ENCODE measurements around the gene NPR2.

NPR2 gene

DNA sequence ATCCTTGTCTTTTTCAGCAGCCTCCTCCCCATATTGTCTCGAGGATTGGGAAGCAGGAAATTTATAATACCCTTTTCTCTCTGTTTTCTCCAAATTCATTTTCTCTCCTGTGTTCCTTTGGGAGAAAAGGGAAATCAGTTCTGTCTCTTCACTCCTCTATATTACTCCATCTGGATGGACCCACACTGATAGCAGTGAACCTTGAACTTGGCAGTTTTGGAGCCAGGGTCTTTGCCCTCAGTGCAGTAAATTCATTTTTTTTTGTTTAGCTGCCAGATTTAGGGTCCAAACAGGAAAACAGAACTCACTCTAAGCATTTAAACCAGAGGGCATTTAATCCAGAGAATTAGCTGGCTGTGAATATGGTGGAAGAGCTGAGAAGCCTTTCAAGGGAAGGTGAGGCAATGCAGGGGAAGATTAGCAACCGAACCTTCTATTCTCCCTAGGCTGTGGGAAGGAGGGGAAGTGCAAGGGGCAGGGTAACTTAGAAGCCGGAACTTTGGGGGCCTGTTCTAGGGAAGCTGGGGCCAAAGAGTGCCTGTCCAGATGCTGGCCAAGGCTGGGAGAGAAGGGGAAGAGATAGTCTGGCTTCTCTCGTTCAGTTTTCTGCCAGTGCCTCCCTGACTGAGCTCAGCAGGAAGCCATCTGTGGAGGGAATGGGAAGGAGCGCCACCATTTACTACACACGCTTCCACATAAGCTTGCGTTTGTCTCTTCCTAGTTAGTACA lies 16.3 kb upstream of the NPR2 start:
- DNase-seq = no peak
- H3K4me3 Mint-ChIP-seq = no peak overlapping the region
- H3K4me1 Mint-ChIP-seq = no peaks in the 10 kb centered on the region
- peaks cover 3% of the 10 kb centered on the region for H3K36me3 Mint-ChIP-seq
- no peak overlapping the region for H3K27ac Mint-ChIP-seq
- H3K27me3 Mint-ChIP-seq = no peaks in the 10 kb centered on the region
- CTCF ChIA-PET = interaction anchor here (0.8 to 1.8 kb wide), 3 partner anchors 10 to 107 kb away, joined by 3 to 8 read pairs (median 3); no protein-coding TSS in a partner anchor
- no peaks in the 10 kb centered on the region for H3K9me3 Mint-ChIP-seq

DNA sequence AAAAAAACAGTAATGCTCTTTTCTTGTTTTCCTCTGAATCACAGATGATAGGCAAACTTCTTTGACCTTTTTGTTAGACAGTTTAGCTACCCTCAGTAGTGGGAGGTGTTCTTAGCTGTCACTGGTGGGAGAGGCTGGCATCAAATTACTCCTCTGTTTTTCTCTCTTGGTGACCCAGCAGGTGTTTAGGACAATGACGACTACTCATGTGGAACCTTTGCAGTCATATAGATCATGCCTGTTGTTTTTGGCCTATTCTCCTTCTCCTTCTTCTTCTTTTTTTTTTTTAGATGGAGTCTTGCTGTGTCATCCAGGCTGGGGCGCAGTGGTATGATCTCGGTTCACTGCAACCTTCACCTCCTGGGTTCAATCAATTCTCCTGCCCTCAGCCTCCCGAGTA lies 15.4 kb upstream of the NPR2 start:
- H3K9me3 Mint-ChIP-seq = no peaks in the 10 kb centered on the region
- CTCF ChIA-PET = interaction anchor here (0.8 to 1.8 kb wide), 3 partner anchors 9 to 106 kb away, joined by 3 to 8 read pairs (median 3); no protein-coding TSS in a partner anchor
- no peak overlapping the region for H3K4me3 Mint-ChIP-seq
- H3K27me3 Mint-ChIP-seq = no peaks in the 10 kb centered on the region
- peak overlapping the region; percentile 28 for H3K27ac Mint-ChIP-seq
- H3K4me1 Mint-ChIP-seq = no peaks in the 10 kb centered on the region
- DNase-seq = no peak
- H3K36me3 Mint-ChIP-seq = peaks cover 8% of the 10 kb centered on the region

DNA sequence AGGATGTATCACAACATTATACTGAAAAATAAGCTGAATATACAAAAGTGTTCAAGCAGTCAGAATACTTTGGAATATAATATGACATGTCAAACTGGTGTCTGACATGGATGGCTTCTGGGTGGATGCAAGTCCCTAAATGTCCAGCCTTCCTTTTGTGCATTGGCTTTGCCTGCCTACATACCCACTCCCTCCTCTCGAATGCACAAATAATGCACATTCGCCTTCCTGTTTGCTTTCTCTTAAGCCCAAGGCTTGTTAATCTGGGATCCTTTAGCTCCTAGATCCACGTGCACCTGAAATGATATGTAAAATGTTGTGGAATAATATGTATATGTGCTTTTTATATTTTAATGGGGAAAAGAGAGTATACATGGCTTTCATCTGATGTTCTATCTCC lies 12.9 kb upstream of the NPR2 start:
- CTCF ChIA-PET = interaction anchor here (0.8 to 1.9 kb wide), 4 partner anchors 12 to 166 kb away, joined by 3 to 9 read pairs (median 3); no protein-coding TSS in a partner anchor
- no peak overlapping the region for H3K27ac Mint-ChIP-seq
- H3K4me1 Mint-ChIP-seq = no peaks in the 10 kb centered on the region
- no peaks in the 10 kb centered on the region for H3K9me3 Mint-ChIP-seq
- no peak overlapping the region for H3K4me3 Mint-ChIP-seq
- H3K27me3 Mint-ChIP-seq = no peaks in the 10 kb centered on the region
- H3K36me3 Mint-ChIP-seq = peaks cover 12% of the 10 kb centered on the region
- no peak for DNase-seq

DNA sequence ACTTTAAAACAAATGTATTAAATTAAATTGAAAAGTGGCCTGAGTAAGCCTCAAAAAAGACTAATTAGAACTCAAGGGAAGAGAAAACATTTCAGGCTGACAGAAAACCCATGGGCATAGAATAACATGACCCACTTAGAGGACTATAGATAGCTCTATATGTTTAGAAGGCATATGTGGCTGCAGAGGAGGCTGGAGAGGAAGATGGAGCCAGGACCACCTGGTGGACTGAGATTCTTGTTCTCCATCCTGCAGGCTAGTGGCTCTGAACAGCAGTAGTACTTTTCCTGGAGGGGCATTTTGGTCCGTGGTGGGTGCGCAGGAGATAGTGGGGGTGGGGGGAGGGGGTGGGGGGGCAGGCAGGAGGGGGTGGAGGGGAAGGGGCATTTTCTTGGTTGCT lies 10.3 kb upstream of the NPR2 start:
- peaks cover 21% of the 10 kb centered on the region for H3K36me3 Mint-ChIP-seq
- no peak for DNase-seq
- H3K4me3 Mint-ChIP-seq = no peak overlapping the region
- H3K9me3 Mint-ChIP-seq = no peaks in the 10 kb centered on the region
- H3K4me1 Mint-ChIP-seq = no peaks in the 10 kb centered on the region
- H3K27ac Mint-ChIP-seq = no peak overlapping the region
- no peaks in the 10 kb centered on the region for H3K27me3 Mint-ChIP-seq
- CTCF ChIA-PET = no interaction called here

DNA sequence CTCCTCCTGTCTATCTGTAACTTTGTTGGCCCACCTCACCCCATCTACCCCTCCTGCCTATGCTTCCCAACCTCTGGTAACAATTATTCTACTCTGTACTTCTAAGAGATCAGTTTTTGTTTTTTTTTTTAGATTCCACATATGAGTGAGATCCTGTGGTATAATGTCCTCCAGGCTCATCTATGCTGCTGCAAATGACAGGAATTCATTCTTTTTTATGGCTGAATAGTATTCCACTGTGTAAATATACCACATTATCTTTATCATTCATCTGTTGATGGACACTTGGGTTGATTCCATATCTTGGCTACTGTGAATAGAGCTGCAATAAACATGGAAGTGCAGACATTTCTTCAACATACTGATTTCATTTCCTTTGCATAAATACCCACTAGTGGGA lies 8.0 kb upstream of the NPR2 start:
- Mint-ChIP-seq H3K27me3 (no peaks in the 10 kb centered on the region), H3K4me1 (no peaks in the 10 kb centered on the region), H3K27ac (no peak overlapping the region), H3K36me3 (peaks cover 32% of the 10 kb centered on the region), H3K9me3 (no peaks in the 10 kb centered on the region), H3K4me3 (no peak overlapping the region)
- no peak for DNase-seq
- CTCF ChIA-PET = interaction anchor here (1.7 kb wide), 1 partner anchor 99 kb away, joined by 5 read pairs; no protein-coding TSS in a partner anchor

DNA sequence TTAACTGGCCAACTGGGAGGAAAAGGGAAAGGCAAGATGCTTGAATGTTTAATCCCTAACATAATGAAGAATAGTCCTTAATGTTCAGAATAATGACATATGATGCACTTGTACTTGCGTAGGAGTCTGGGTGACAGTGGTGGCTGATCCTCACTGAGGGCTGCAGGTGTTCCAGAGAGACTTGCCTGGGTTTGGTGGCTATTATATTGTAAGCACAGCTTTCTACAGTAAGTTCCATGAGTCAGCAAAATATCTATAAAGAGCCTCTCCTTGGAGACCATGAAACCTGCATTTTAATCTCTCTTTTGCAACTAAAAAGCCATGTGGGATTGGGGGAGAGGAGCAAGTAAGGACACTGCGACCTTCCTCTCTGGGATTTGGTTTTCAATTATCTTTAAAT lies 1.9 kb upstream of the NPR2 start:
- H3K36me3 Mint-ChIP-seq = peaks cover 22% of the 10 kb centered on the region
- H3K9me3 Mint-ChIP-seq = no peaks in the 10 kb centered on the region
- no peaks in the 10 kb centered on the region for H3K27me3 Mint-ChIP-seq
- H3K4me3 Mint-ChIP-seq = no peak overlapping the region
- H3K4me1 Mint-ChIP-seq = peaks cover 5% of the 10 kb centered on the region
- no peak for DNase-seq
- H3K27ac Mint-ChIP-seq = no peak overlapping the region
- CTCF ChIA-PET = interaction anchor here (0.7 to 5.4 kb wide), 30 partner anchors 11 to 234 kb away, joined by 3 to 97 read pairs (median 6); partner anchors contain the start of genes CCDC107, CREB3, FAM221B and RMRP

DNA sequence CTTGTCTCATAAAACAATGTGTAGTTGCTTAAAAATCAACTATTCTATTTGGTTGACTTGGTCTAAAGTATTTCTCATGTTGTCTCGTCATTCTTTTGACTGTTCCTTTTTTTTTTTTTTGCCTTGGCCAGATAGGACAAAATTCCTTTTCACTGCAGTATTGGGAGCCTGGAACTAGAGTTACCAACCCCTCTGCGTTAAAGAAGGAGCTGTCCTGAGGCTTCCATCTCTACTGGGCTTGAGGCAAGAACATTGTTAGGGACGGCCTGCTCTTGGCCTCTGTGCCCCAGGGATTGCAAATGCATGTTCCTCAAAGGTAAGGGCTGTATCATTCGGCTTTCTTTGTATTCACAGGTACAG lies 1.4 kb upstream of the NPR2 start:
- CTCF ChIA-PET = interaction anchor here (0.7 to 5.4 kb wide), 34 partner anchors 11 to 233 kb away, joined by 3 to 97 read pairs (median 5); partner anchors contain the start of genes CCDC107, CREB3, FAM221B and HINT2
- no peak overlapping the region for H3K27ac Mint-ChIP-seq
- H3K9me3 Mint-ChIP-seq = no peaks in the 10 kb centered on the region
- peaks cover 20% of the 10 kb centered on the region for H3K36me3 Mint-ChIP-seq
- no peaks in the 10 kb centered on the region for H3K27me3 Mint-ChIP-seq
- no peak overlapping the region for H3K4me3 Mint-ChIP-seq
- peaks cover 7% of the 10 kb centered on the region for H3K4me1 Mint-ChIP-seq
- no peak for DNase-seq

DNA sequence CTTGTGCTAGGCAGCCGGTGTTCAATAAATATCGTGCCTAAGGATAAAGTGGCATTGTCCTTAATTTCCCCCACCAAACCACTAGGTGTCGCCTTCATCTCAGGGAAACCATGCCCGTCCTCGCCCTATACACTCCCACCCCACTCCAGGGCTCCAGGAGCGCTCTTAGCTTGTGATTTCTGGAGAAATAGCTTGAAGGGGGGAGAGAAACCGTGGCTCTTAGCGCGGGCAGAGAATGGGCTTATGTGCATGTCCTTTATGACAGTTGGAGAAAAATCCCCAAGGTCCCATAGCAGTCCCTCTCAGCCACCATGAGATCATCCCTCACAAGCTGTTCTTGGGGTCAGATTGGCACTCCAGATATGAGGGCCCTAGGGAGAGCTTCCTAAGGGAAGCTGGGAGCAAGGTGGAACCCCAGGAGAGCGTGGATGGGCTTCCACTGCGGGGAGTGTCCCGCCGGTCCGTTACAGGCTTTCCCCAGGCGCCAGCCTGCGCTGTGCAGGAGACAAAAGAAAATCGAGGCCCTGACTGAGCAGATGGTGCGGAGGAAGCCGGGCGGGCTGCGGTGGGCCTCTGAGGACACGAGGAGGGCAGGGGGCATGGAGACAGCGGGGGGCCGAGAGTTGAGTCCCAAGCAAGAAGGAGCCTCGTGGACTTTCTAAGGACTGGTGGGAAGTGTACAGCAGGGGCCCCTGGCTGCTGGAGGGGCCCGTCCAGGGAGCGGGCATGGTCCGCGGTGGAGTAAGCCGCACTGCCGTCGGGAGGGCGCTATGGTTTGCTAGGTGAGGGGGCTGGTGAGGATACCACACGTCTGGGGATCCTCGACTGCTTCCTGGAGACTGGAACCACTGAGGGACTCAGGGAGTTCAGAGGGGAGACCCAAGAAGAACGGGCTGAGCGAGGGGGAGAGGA lies 750 bp upstream of the NPR2 start:
- Mint-ChIP-seq H3K36me3 (peaks cover 20% of the 10 kb centered on the region), H3K4me3 (no peak overlapping the region), H3K4me1 (peaks cover 7% of the 10 kb centered on the region), H3K9me3 (no peaks in the 10 kb centered on the region), H3K27ac (no peak overlapping the region), H3K27me3 (no peaks in the 10 kb centered on the region)
- DNase-seq = peak; percentile 71
- CTCF ChIA-PET = interaction anchor here (0.6 to 5.4 kb wide), 36 partner anchors 10 to 474 kb away, joined by 3 to 97 read pairs (median 5); partner anchors contain the start of genes CCDC107, CREB3, FAM221B and HINT2

DNA sequence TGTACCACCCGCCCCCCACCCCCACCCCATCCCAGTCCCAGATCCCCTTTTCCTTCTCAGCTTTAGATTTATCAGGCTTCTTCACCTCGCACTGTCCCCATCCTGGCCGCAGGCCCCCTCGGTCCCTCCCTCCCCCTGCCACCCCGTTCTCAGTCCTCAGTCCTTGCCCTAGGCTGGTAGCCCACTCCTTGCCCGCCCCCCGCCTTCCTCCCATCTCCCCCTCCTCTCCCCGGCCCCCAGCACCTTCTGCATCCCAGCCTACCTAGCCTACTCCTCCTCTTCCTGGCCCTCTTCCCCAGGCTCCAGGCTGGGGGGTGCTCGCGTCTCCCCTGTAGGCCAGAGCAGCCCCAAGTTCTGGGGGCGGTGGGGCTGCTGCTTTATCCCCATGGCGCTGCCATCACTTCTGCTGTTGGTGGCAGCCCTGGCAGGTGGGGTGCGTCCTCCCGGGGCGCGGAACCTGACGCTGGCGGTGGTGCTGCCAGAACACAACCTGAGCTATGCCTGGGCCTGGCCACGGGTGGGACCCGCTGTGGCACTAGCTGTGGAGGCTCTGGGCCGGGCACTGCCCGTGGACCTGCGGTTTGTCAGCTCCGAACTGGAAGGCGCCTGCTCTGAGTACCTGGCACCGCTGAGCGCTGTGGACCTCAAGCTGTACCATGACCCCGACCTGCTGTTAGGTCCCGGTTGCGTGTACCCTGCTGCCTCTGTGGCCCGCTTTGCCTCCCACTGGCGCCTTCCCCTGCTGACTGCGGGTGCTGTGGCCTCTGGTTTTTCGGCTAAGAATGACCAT lies 828 bp downstream of the NPR2 start:
- Mint-ChIP-seq H3K4me1 (peaks cover 11% of the 10 kb centered on the region), H3K27me3 (no peaks in the 10 kb centered on the region), H3K27ac (no peak overlapping the region), H3K4me3 (no peak overlapping the region), H3K36me3 (peaks cover 15% of the 10 kb centered on the region), H3K9me3 (no peaks in the 10 kb centered on the region)
- DNase-seq = no peak
- CTCF ChIA-PET = interaction anchor here (1.0 to 1.5 kb wide), 3 partner anchors 34 to 90 kb away, joined by 7 to 9 read pairs (median 8); no protein-coding TSS in a partner anchor

DNA sequence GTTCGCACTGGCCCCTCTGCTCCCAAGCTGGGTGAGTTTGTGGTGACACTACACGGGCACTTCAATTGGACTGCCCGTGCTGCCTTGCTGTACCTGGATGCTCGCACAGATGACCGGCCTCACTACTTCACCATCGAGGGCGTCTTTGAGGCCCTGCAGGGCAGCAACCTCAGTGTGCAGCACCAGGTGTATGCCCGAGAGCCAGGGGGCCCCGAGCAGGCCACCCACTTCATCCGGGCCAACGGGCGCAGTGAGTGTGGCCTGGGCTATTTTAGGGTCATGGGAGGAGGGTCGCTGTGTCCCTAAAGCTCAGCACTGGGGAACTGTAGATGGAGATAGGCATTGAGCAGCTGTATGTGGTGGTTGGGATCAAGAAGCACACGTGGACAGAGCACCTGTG lies 1.4 kb downstream of the NPR2 start:
- Mint-ChIP-seq H3K9me3 (no peaks in the 10 kb centered on the region), H3K36me3 (peaks cover 9% of the 10 kb centered on the region), H3K27ac (no peak overlapping the region), H3K4me1 (peaks cover 13% of the 10 kb centered on the region), H3K4me3 (no peak overlapping the region), H3K27me3 (no peaks in the 10 kb centered on the region)
- CTCF ChIA-PET = interaction anchor here (1.2 to 1.5 kb wide), 3 partner anchors 34 to 89 kb away, joined by 7 to 9 read pairs (median 8); no protein-coding TSS in a partner anchor
- DNase-seq = no peak

DNA sequence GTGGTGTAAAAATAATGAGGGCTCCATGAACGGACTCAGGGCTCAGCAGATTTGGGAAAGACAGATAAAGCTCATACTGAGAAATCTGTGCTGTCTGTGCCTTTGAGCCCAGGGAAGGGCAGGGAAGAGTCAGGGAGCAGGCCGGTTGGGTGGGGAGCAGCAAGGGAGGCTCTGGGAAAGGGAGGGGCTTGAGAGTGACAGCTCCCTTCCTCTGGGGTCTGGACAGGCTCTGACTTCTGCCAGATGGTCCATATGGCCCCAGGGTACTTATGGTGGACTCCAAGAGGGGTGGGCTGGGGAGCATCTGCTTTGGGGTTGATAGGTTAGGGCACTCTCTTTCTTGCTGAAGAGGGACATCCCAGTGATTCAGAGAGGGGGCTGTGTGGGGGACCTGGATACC lies 2.1 kb downstream of the NPR2 start:
- no peak overlapping the region for H3K27ac Mint-ChIP-seq
- peaks cover 8% of the 10 kb centered on the region for H3K36me3 Mint-ChIP-seq
- H3K27me3 Mint-ChIP-seq = no peaks in the 10 kb centered on the region
- H3K9me3 Mint-ChIP-seq = no peaks in the 10 kb centered on the region
- peaks cover 13% of the 10 kb centered on the region for H3K4me1 Mint-ChIP-seq
- H3K4me3 Mint-ChIP-seq = no peak overlapping the region
- CTCF ChIA-PET = interaction anchor here (1.2 to 1.5 kb wide), 3 partner anchors 33 to 88 kb away, joined by 7 to 9 read pairs (median 8); no protein-coding TSS in a partner anchor
- DNase-seq = no peak

DNA sequence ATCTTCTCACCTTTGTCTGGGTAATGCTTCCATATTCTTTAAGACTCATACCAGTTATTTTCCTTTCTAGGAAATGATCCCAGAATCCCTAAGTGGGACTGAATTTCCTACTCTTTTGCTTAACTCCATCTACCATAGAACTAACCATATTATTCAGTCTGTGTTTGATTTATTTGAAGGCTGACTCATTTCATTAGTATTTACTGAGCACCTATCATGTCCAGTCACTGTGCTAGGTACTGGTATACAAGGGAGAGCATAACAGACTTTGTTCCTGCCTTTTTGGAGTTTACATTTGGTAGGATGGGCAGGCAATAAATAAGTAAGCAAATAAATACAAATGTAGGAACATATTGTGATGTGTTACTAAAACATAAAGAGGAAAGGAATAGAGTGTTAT lies 4.3 kb downstream of the NPR2 start:
- H3K36me3 Mint-ChIP-seq = peaks cover 2% of the 10 kb centered on the region
- H3K27ac Mint-ChIP-seq = no peak overlapping the region
- DNase-seq = no peak
- CTCF ChIA-PET = interaction anchor here (1.5 to 3.8 kb wide), 3 partner anchors 30 to 99 kb away, joined by 3 to 10 read pairs (median 6); no protein-coding TSS in a partner anchor
- peaks cover 13% of the 10 kb centered on the region for H3K4me1 Mint-ChIP-seq
- H3K4me3 Mint-ChIP-seq = no peak overlapping the region
- no peaks in the 10 kb centered on the region for H3K27me3 Mint-ChIP-seq
- no peaks in the 10 kb centered on the region for H3K9me3 Mint-ChIP-seq

DNA sequence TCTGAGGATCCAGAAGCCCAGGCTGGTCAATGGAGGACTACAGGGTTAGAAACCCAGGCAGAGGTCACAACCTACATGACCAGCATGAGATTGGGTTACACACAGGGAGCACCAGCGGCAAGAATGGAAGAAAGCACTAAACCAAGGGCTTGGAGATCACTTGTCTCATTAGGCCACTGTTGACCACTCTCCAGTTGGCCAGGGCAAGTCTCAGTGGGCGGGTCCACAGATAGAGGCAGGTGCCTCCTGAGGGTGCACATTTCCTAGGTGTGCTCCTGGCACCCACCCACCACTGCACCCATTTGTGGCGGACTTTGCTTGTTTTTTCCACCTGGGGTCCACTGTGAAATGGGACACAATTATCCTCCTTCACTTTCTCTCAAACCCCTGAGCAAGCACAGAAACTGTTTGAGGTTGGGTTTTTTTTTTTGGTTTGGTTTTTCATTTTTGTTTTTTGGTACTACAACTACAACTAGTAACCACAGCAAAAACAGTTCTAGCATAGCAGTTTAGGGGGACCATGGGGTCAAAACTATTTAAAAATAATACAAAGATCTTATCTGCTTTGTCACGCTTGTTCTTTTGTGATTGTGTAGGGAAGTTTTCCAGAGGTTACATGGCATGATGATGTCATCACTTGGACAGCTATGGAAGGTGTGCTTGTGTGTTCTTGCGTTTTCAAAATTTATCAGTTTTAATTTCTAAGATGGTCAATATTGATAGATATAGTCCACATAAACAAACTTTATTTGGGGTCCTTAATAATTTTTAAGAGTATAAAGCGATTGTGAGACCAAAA lies 6.1 kb downstream of the NPR2 start:
- Mint-ChIP-seq H3K4me3 (no peak overlapping the region), H3K9me3 (no peaks in the 10 kb centered on the region), H3K27ac (no peak overlapping the region), H3K36me3 (peaks cover 10% of the 10 kb centered on the region), H3K4me1 (peaks cover 13% of the 10 kb centered on the region), H3K27me3 (no peaks in the 10 kb centered on the region)
- CTCF ChIA-PET = interaction anchor here (1.5 to 3.8 kb wide), 2 partner anchors 29 to 41 kb away, joined by 4 to 10 read pairs; no protein-coding TSS in a partner anchor
- no peak for DNase-seq

All from activated naive CD4-positive, alpha-beta T cell treated with anti-CD3 and anti-CD28 coated beads, Interleukin-2, amount 10 ng/mL, durations not matched to agents 7 days and 5 days (primary cell).